Smooth muscle cell of the coronary artery (primary cell): ENCODE measurements around the gene ZNF324B. TPM values are rescaled to one million over a fixed set of nuclear protein-coding genes. Genes with fewer than 3 reads are reported as not detected.

Experiments used
- total RNA-seq: library from RNA; depleted of rRNA; stranded (reverse); fragments of >200 nt; gene quantifications from 2 replicates; pipeline ENCODE4 v1.2.3, GENCODE V29; 2014; ENCODE audit warnings: low replicate concordance

The ZNF324B gene
- 8.3 and 16.8 TPM in 2 replicates for total RNA-seq

GRCh38 chr19:58451358-58452101 is at the start of gene ZNF324B:
TSS of gene ZNF324B (plus strand) at chr19:58451622. CDS start at chr19:58453702, 2,080 bp downstream.

GRCh38 chr19:58408152-58409009 is 43.0 kb upstream of the ZNF324B start, which contains the start of gene ZNF584:
TSS of gene ZNF584 (plus strand) at chr19:58408649. CDS start at chr19:58409148, 499 bp downstream.

GRCh38 chr19:58439576-58440554 is 11.6 kb upstream of the ZNF324B start, which contains the start of gene ZNF132:
TSS of gene ZNF132 (minus strand) at chr19:58440153. CDS start at chr19:58439821, 332 bp downstream.

GRCh38 chr19:58466760-58467589 is 15.6 kb downstream of the ZNF324B start, which contains the start of gene ZNF324:
TSS of gene ZNF324 (plus strand) at chr19:58467080. CDS start at chr19:58469186, 2,106 bp downstream.

GRCh38 chr19:58475714-58476497 is 24.5 kb downstream of the ZNF324B start, which contains the start of gene ZNF446:
TSS of gene ZNF446 (plus strand) at chr19:58476352. CDS start at chr19:58477219, 867 bp downstream.

Other genes with a start within 250 kb of the ZNF324B start
- 13.8 and 29.7 TPM in 2 replicates for gene ZNF544, start 222.7 kb upstream of the ZNF324B start, total RNA-seq
- gene ZNF8, start 172.7 kb upstream of the ZNF324B start, total RNA-seq = 1.6 and 2.6 TPM in 2 replicates
- gene ERVK3-1, start 146.2 kb upstream of the ZNF324B start, total RNA-seq = 25.6 and 28.2 TPM in 2 replicates
- 2.0 and 2.3 TPM in 2 replicates for gene ZSCAN22, start 124.6 kb upstream of the ZNF324B start, total RNA-seq
- gene A1BG, start 98.1 kb upstream of the ZNF324B start, total RNA-seq = 16.8 and 28.1 TPM in 2 replicates
- 0.68 and 1.4 TPM in 2 replicates for gene ZNF497, start 88.9 kb upstream of the ZNF324B start, total RNA-seq
- 0.35 and 2.0 TPM in 2 replicates for gene ZNF837, start 70.6 kb upstream of the ZNF324B start, total RNA-seq
- 3,343 and 4,752 TPM in 2 replicates for gene RPS5, start 64.4 kb upstream of the ZNF324B start, total RNA-seq
- 0.15 TPM in 1 of 2 replicates, not detected in the other for gene RNF225, start 56.0 kb upstream of the ZNF324B start, total RNA-seq
- gene ZNF584, start 43.0 kb upstream of the ZNF324B start, total RNA-seq = 8.5 and 19.1 TPM in 2 replicates
- 5.9 and 8.3 TPM in 2 replicates for gene ZNF132, start 11.5 kb upstream of the ZNF324B start, total RNA-seq
- gene ZNF324, start 15.5 kb downstream of the ZNF324B start, total RNA-seq = 12.6 and 16.7 TPM in 2 replicates
- 4.0 and 6.1 TPM in 2 replicates for gene ZNF446, start 24.7 kb downstream of the ZNF324B start, total RNA-seq
- gene SLC27A5, start 60.4 kb downstream of the ZNF324B start, total RNA-seq = 13.1 and 24.8 TPM in 2 replicates
- 5.0 and 5.4 TPM in 2 replicates for gene ZBTB45, start 68.2 kb downstream of the ZNF324B start, total RNA-seq
- 368 and 427 TPM in 2 replicates for gene TRIM28, start 92.4 kb downstream of the ZNF324B start, total RNA-seq
- gene CHMP2A, start 103.5 kb downstream of the ZNF324B start, total RNA-seq = 182 and 214 TPM in 2 replicates
- gene UBE2M, start 107.0 kb downstream of the ZNF324B start, total RNA-seq = 95.1 and 115 TPM in 2 replicates
- gene MZF1, start 121.7 kb downstream of the ZNF324B start, total RNA-seq = 9.5 and 15.8 TPM in 2 replicates